ENCODE measurements around the gene JAKMIP1. TPM values are rescaled to one million over a fixed set of nuclear protein-coding genes. Genes with fewer than 3 reads are reported as not detected.

The JAKMIP1 gene
- total RNA-seq, 2 experiments from 2014 or later: 4.0 to 5.1 TPM

GRCh38 chr4:5998333-5998936, 201.9 kb downstream of the JAKMIP1 start:
- POLR2A ChIA-PET: no interaction called here
- CTCF ChIA-PET (ENCODE audit: unreplicated experiment): interaction anchor here (0.6 kb wide), 1 partner anchor 22 kb away, joined by 3 read pairs; no protein-coding TSS in a partner anchor
- H3K9me3 ChIP-seq (ENCODE audit: low read length): no peaks in the 10 kb centered on the region
- no peaks in the 10 kb centered on the region for H3K79me2 ChIP-seq (ENCODE audit: insufficient read depth, low read depth, low read length)
- H3K4me2 ChIP-seq (ENCODE audit: low read length): no peak overlapping the region
- H2AFZ ChIP-seq (ENCODE audit: low read length): no peak overlapping the region
- no peak overlapping the region for H3K4me3 ChIP-seq (ENCODE audit: low read depth, low read length, poor library complexity, severe bottlenecking)
- H3K4me1 ChIP-seq (ENCODE audit: insufficient read depth, low read length, poor library complexity, severe bottlenecking): no peaks in the 10 kb centered on the region
- TF ChIP-seq EZH2phosphoT487 (IDR thresholded peaks at IDR 0.05; ENCODE audit: borderline replicate concordance, low read depth, low read length): no peak
- peak; percentile 97 for TF ChIP-seq CTCF (conservative IDR thresholded peaks at IDR 0.05; ENCODE audit: low read length)
- H3K9me2 ChIP-seq (ENCODE audit: insufficient read depth, low read length): no peaks in the 10 kb centered on the region
- peak; percentile 57 for DNase-seq (ENCODE audit: low spot score)
- intact Hi-C loops (cut with micrococcal nuclease; ENCODE audit: unreplicated experiment): loop anchor here (5.0 kb wide), 1 partner anchor 329 kb away; no protein-coding TSS in a partner anchor
- BruUV-seq (replicated peaks): no TSS peak
- H3K36me3 ChIP-seq (ENCODE audit: insufficient read depth, low read length): no peaks in the 10 kb centered on the region
- no peaks in the 10 kb centered on the region for H4K20me1 ChIP-seq (ENCODE audit: insufficient read depth, low read length)
- no peak overlapping the region for H3K27ac ChIP-seq (ENCODE audit: low read depth, low read length, poor library complexity, severe bottlenecking)

GRCh38 chr4:5996641-5997040, 203.7 kb downstream of the JAKMIP1 start:
- Histone ChIP-seq H3K9me3 (ENCODE audit: low read length) (no peaks in the 10 kb centered on the region), H3K27ac (ENCODE audit: low read depth, low read length, poor library complexity, severe bottlenecking) (no peak overlapping the region), H3K36me3 (ENCODE audit: insufficient read depth, low read length) (no peaks in the 10 kb centered on the region), H3K4me3 (ENCODE audit: low read depth, low read length, poor library complexity, severe bottlenecking) (no peak overlapping the region), H3K4me1 (ENCODE audit: insufficient read depth, low read length, poor library complexity, severe bottlenecking) (peaks cover 7% of the 10 kb centered on the region), H2AFZ (ENCODE audit: low read length) (no peak overlapping the region), H3K4me2 (ENCODE audit: low read length) (no peak overlapping the region), H3K9me2 (ENCODE audit: insufficient read depth, low read length) (no peaks in the 10 kb centered on the region), H3K79me2 (ENCODE audit: insufficient read depth, low read depth, low read length) (no peaks in the 10 kb centered on the region), H4K20me1 (ENCODE audit: insufficient read depth, low read length) (no peaks in the 10 kb centered on the region)
- no TSS peak for BruUV-seq (replicated peaks)
- no peak for TF ChIP-seq CTCF (conservative IDR thresholded peaks at IDR 0.05; ENCODE audit: low read length)
- no peak for TF ChIP-seq EZH2phosphoT487 (IDR thresholded peaks at IDR 0.05; ENCODE audit: borderline replicate concordance, low read depth, low read length)
- CTCF ChIA-PET (ENCODE audit: unreplicated experiment): no interaction called here
- POLR2A ChIA-PET: no interaction called here
- intact Hi-C loops (cut with micrococcal nuclease; ENCODE audit: unreplicated experiment): loop anchor here (5.0 kb wide), 1 partner anchor 331 kb away; no protein-coding TSS in a partner anchor
- DNase-seq (ENCODE audit: low spot score): no peak

GRCh38 chr4:5995901-5996623, 204.3 kb downstream of the JAKMIP1 start:
- H3K4me3 ChIP-seq (ENCODE audit: low read depth, low read length, poor library complexity, severe bottlenecking): no peak overlapping the region
- no peaks in the 10 kb centered on the region for H3K9me2 ChIP-seq (ENCODE audit: insufficient read depth, low read length)
- peaks cover 7% of the 10 kb centered on the region for H3K4me1 ChIP-seq (ENCODE audit: insufficient read depth, low read length, poor library complexity, severe bottlenecking)
- TF ChIP-seq CTCF (conservative IDR thresholded peaks at IDR 0.05; ENCODE audit: low read length): no peak
- no peak for TF ChIP-seq EZH2phosphoT487 (IDR thresholded peaks at IDR 0.05; ENCODE audit: borderline replicate concordance, low read depth, low read length)
- H3K36me3 ChIP-seq (ENCODE audit: insufficient read depth, low read length): no peaks in the 10 kb centered on the region
- no peak overlapping the region for H3K4me2 ChIP-seq (ENCODE audit: low read length)
- no peaks in the 10 kb centered on the region for H4K20me1 ChIP-seq (ENCODE audit: insufficient read depth, low read length)
- H3K79me2 ChIP-seq (ENCODE audit: insufficient read depth, low read depth, low read length): no peaks in the 10 kb centered on the region
- intact Hi-C loops (cut with micrococcal nuclease; ENCODE audit: unreplicated experiment): loop anchor here (5.0 kb wide), 1 partner anchor 331 kb away; no protein-coding TSS in a partner anchor
- no peak for DNase-seq (ENCODE audit: low spot score)
- no peak overlapping the region for H2AFZ ChIP-seq (ENCODE audit: low read length)
- H3K27ac ChIP-seq (ENCODE audit: low read depth, low read length, poor library complexity, severe bottlenecking): no peak overlapping the region
- no TSS peak for BruUV-seq (replicated peaks)
- CTCF ChIA-PET (ENCODE audit: unreplicated experiment): no interaction called here
- POLR2A ChIA-PET: no interaction called here
- H3K9me3 ChIP-seq (ENCODE audit: low read length): no peaks in the 10 kb centered on the region

All from OCI-LY7 (cell line).